Astrocyte of the cerebellum (primary cell): Measurements from ENCODE around the gene TBC1D22A.

Experiments used
- DNase-seq: peaks from one replicate; pipeline ENCODE4 v3.0.0-alpha.2; 2011; ENCODE audit warnings: low read depth
- H3K4me3 ChIP-seq: 2 replicates; pipeline ENCODE4 v1.5.1; 2011; ENCODE audit warnings: mild to moderate bottlenecking, low read depth, low read length, moderate library complexity
- in situ Hi-C: cut with HindIII; loops from 2 replicates; pipeline ENCODE4 v1.10.0; 2017; ENCODE audit warnings: low sequenced_read_pairs
- TF ChIP-seq, protein P1 (sequence below): IDR thresholded peaks from 2 replicates; pipeline ENCODE4 v1.5.1; 2012; ENCODE audit warnings: low read length, low read depth, moderate library complexity, mild to moderate bottlenecking; ENCODE audit errors: missing control alignments

Gene TBC1D22A

GRCh38 chr22:46967445-46968358, 205.3 kb downstream of the TBC1D22A start:
- TF ChIP-seq, protein P1, sequence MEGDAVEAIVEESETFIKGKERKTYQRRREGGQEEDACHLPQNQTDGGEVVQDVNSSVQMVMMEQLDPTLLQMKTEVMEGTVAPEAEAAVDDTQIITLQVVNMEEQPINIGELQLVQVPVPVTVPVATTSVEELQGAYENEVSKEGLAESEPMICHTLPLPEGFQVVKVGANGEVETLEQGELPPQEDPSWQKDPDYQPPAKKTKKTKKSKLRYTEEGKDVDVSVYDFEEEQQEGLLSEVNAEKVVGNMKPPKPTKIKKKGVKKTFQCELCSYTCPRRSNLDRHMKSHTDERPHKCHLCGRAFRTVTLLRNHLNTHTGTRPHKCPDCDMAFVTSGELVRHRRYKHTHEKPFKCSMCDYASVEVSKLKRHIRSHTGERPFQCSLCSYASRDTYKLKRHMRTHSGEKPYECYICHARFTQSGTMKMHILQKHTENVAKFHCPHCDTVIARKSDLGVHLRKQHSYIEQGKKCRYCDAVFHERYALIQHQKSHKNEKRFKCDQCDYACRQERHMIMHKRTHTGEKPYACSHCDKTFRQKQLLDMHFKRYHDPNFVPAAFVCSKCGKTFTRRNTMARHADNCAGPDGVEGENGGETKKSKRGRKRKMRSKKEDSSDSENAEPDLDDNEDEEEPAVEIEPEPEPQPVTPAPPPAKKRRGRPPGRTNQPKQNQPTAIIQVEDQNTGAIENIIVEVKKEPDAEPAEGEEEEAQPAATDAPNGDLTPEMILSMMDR, result no peak
- no peak overlapping the region for H3K4me3 ChIP-seq
- in situ Hi-C loops, result no loop called here
- peak; percentile 19 for DNase-seq

DNA sequence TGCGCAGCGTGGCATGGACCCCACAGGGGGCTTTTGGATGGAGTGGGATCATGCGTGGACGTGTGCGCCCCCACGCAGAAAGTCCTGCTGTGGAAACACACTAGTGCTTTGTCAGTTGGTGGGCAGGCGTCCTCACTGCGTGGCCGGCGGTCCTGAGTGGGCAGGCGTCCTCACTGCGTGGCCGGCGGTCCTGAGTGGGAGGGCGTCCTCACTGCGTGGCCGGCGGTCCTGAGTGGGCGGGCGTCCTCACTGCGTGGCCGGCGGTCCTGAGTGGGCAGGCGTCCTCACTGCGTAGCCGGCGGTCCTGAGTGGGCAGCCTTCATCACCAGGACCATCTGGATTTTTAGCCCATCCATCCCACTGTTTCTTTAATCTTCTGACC, 205.9 kb downstream of the TBC1D22A start:
- no peak for DNase-seq
- no peak overlapping the region for H3K4me3 ChIP-seq
- TF ChIP-seq, protein P1, result no peak
- in situ Hi-C loops, result no loop called here

DNA sequence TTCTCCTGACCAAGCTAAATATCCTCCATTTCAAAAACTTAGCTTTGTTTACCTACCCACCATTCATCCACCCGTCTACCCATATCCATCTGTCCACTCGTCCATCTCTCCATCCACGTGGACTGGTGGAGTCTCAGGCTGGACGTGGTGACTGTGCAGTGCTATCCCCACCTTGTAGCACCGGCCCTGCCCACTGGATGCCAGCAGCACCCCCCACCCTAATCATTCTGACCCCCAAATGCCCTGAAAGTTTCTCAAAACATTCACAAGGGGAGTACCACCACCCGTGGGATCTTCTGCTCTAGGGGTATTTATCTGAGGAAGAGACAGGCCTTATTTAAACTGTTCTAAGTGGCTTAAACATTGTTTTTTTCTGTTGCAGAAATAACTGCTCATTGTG, 206.4 kb downstream of the TBC1D22A start:
- in situ Hi-C loops, result no loop called here
- DNase-seq, result no peak
- TF ChIP-seq, protein P1, result no peak
- H3K4me3 ChIP-seq, result no peak overlapping the region

DNA sequence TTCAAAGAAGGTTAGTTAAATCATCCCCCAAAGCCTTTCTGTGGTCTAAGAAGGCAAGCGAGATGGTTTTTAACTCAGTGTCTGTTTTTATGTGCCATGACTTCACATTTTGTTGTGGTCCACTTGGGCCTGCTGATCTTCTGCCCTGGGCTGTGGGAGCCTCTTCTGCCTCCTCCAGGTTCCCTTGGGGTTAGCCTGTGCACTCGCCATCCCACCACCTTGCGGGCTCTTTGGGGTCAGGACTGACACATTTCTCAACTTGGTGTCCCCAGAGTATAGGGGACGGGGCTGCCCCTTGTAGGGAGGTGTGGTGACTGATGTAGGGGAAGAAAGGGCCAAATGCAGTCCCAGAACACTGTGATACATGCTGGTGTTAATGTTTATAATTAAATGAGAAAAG, 207.0 kb downstream of the TBC1D22A start:
- in situ Hi-C loops, result no loop called here
- no peak for DNase-seq
- no peak overlapping the region for H3K4me3 ChIP-seq
- TF ChIP-seq, protein P1, result no peak

- no peak for DNase-seq
- in situ Hi-C loops, result no loop called here
- H3K4me3 ChIP-seq, result no peak overlapping the region
- TF ChIP-seq, protein P1, result no peak
Measured at GRCh38 chr22:46969961-46970360, 207.5 kb downstream of the TBC1D22A start.

- DNase-seq, result no peak
- TF ChIP-seq, protein P1, result no peak
- H3K4me3 ChIP-seq, result no peak overlapping the region
- in situ Hi-C loops, result no loop called here
Measured at GRCh38 chr22:46970411-46971098, 208.1 kb downstream of the TBC1D22A start.
